Panc1 (cell line): ENCODE data around the gene HELZ. TPM values are rescaled to one million over a fixed set of nuclear protein-coding genes. Genes with fewer than 3 reads are reported as not detected.

Experiments used
- ATAC-seq: fragments of 200-7000 bp; cut with Tn5 transposase; 2 replicates; pipeline ENCODE4 v1.9.1; 2020; ENCODE audit warnings: mild to moderate bottlenecking, moderate library complexity
- BruUV-seq: library from RNA; stranded (reverse); fragments of 400-500 nt; replicated peaks from 2 replicates; lab custom pipeline; 2021; lab: Mats Ljungman, UMichigan
- CTCF ChIA-PET: fragments of 300-600 bp; sonication (Branson Sonifier 250); formaldehyde crosslinking; loops from one replicate; lab custom pipeline; 2022; ENCODE audit warnings: antibody characterized with exemption; lab: Charles Lee
- POLR2A ChIA-PET: fragments of 300-600 bp; sonication (Branson Sonifier 250); formaldehyde crosslinking; loops from one replicate; lab custom pipeline; 2022; ENCODE audit warnings: antibody characterized with exemption; lab: Charles Lee
- DNase-seq: peaks from one replicate; pipeline ENCODE4 v3.0.0-alpha.2; 2010; ENCODE audit warnings: low read depth, low spot score
- H3K27ac ChIP-seq: 2 replicates; pipeline ENCODE4 v1.5.1; 2011; ENCODE audit warnings: mild to moderate bottlenecking, low read length, inconsistent platforms
- H3K27me3 ChIP-seq: fragments of 200-500 bp; sonication (Bioruptor generic); 2 replicates; pipeline ENCODE4 v1.6.0; 2014; ENCODE audit warnings: low read length, inconsistent platforms; ENCODE audit not compliant: control insufficient read depth, insufficient read depth
- H3K36me3 ChIP-seq: fragments of 200-500 bp; sonication (Bioruptor generic); 2 replicates; pipeline ENCODE4 v1.5.1; 2014; ENCODE audit warnings: inconsistent platforms, mild to moderate bottlenecking, low read length, moderate library complexity; ENCODE audit not compliant: control insufficient read depth, insufficient read depth
- H3K4me1 ChIP-seq: 2 replicates; pipeline ENCODE4 v1.5.1; 2011; ENCODE audit warnings: inconsistent platforms, mild to moderate bottlenecking, low read length, moderate library complexity; ENCODE audit not compliant: control insufficient read depth, insufficient read depth
- H3K4me3 ChIP-seq, 2 experiments: 2 replicates each; pipeline ENCODE4 v1.5.1; 2011 to 2012; ENCODE audit warnings: low read depth in 2 of 2, low read length in 2 of 2, mild to moderate bottlenecking in 2 of 2, inconsistent platforms in 1 of 2, moderate library complexity in 1 of 2
- H3K9me3 ChIP-seq: fragments of 200-500 bp; sonication (Bioruptor generic); 2 replicates; pipeline ENCODE4 v1.5.1; 2014; ENCODE audit warnings: low read depth, mild to moderate bottlenecking, inconsistent platforms, low read length, moderate library complexity; ENCODE audit not compliant: control insufficient read depth, insufficient read depth
- POLR2AphosphoS5 ChIP-seq: IDR thresholded peaks from 2 replicates; pipeline ENCODE4 v1.6.1; 2012; ENCODE audit warnings: mild to moderate bottlenecking, low read depth, low read length, moderate library complexity
- SIN3A ChIP-seq: IDR thresholded peaks from 2 replicates; pipeline ENCODE4 v1.6.1; 2012; ENCODE audit warnings: low read depth, mild to moderate bottlenecking, low read length, moderate library complexity, borderline replicate concordance; ENCODE audit not compliant: insufficient read depth
- TCF7L2 ChIP-seq: IDR thresholded peaks from 2 replicates; pipeline ENCODE4 v1.6.1; 2011; ENCODE audit warnings: mild to moderate bottlenecking, low read depth, low read length, inconsistent platforms
- in situ Hi-C: cut with HindIII; loops from 2 replicates; pipeline ENCODE4 v1.10.0; 2016; ENCODE audit warnings: low sequenced_read_pairs, low pct_unique_long_range_greater_than_20kb
- intact Hi-C: fragments of 100-400 bp; cut with micrococcal nuclease; formaldehyde crosslinking; loops from one replicate; pipeline ENCODE4 v1.10.0; 2022; ENCODE audit not compliant: unreplicated experiment
- total RNA-seq: library from RNA; stranded (reverse); gene quantifications from one replicate; pipeline ENCODE4 v1.2.1, GENCODE V29; 2021; ENCODE audit not compliant: unreplicated experiment
- TF ChIP-seq, protein P1 (sequence below), 2 experiments: IDR thresholded peaks; 2 replicates each; pipeline ENCODE4 v1.6.1; 2011 to 2012; ENCODE audit warnings: low read depth in 2 of 2, control low read depth in 1 of 2, low read length in 1 of 2, mild to moderate bottlenecking in 1 of 2, moderate library complexity in 1 of 2; ENCODE audit not compliant: insufficient read depth in 1 of 2
- TF ChIP-seq, protein P2 (sequence below): fragments of 450-650 bp; IDR thresholded peaks from 2 replicates; pipeline ENCODE4 v1.5.1; 2017; ENCODE audit warnings: mild to moderate bottlenecking

Gene HELZ
- total RNA-seq, 1 experiment from 2014 or later: 15.0 TPM

DNA sequence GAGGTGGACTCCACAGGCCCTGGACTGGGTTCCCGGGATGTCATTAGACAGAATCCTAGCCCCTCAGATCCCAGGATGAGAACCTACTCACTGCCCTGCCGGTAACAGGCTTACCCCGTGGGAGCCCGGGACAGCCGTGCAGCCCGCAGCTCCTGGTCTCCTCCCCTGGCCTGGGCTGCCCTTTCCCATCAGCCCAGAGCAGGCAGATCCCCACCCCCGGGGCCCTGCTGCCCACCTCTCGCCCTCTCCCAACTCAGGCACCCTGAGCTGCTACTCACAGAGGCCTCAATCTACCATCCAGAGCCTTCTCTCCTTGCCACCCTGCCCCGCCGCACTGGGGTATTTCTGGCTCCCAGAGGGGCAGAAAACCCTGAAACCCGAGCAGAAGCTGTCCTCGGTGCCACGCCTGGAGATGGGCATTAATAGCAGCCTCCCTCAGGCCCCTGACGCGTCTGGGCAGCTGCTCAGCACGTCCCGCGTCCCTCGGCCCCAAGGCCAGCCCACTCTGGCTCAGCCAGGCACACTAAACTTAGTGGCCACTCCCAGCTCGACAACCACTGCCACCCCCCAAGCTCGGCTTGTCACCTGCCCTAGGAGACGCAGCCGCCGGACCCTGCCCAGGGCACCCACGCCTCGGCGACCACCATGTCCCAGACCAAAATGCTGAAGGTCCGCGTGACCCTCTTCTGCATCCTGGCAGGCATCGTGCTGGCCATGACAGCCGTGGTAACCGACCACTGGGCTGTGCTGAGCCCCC lies 200.8 kb downstream of the HELZ start, which contains the start of gene CACNG1:
CACNG1 (plus strand) TSS at position 539 of the 757 bp plus-strand sequence; CDS start at position 646, 107 bp downstream.
- no peak within 1 kb of the TSS for H3K4me3 ChIP-seq
- CTCF ChIA-PET: no interaction called here
- ATAC-seq (no peak), DNase-seq (no peak)
- no TSS peak for BruUV-seq
- POLR2A ChIA-PET: no interaction called here
- H3K9me3 ChIP-seq: 0 out of 2 replicates have a peak, but pooled peaks cover 3% of the 10 kb centered on the region
- H3K27me3 ChIP-seq: no peaks in the 10 kb centered on the region
- in situ Hi-C loops: no loop called here
- no peaks in the 10 kb centered on the region for H3K4me1 ChIP-seq
- H3K27ac ChIP-seq: no peak within 1 kb of the TSS
- intact Hi-C loops: no loop called here
- TF ChIP-seq, protein P1, sequence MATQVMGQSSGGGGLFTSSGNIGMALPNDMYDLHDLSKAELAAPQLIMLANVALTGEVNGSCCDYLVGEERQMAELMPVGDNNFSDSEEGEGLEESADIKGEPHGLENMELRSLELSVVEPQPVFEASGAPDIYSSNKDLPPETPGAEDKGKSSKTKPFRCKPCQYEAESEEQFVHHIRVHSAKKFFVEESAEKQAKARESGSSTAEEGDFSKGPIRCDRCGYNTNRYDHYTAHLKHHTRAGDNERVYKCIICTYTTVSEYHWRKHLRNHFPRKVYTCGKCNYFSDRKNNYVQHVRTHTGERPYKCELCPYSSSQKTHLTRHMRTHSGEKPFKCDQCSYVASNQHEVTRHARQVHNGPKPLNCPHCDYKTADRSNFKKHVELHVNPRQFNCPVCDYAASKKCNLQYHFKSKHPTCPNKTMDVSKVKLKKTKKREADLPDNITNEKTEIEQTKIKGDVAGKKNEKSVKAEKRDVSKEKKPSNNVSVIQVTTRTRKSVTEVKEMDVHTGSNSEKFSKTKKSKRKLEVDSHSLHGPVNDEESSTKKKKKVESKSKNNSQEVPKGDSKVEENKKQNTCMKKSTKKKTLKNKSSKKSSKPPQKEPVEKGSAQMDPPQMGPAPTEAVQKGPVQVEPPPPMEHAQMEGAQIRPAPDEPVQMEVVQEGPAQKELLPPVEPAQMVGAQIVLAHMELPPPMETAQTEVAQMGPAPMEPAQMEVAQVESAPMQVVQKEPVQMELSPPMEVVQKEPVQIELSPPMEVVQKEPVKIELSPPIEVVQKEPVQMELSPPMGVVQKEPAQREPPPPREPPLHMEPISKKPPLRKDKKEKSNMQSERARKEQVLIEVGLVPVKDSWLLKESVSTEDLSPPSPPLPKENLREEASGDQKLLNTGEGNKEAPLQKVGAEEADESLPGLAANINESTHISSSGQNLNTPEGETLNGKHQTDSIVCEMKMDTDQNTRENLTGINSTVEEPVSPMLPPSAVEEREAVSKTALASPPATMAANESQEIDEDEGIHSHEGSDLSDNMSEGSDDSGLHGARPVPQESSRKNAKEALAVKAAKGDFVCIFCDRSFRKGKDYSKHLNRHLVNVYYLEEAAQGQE (IDR thresholded peaks at IDR 0.05; ENCODE audit: insufficient read depth in 1 of 2, low read depth in 2 of 2, low read length in 1 of 2): no peak
- H3K36me3 ChIP-seq: no peaks in the 10 kb centered on the region

DNA sequence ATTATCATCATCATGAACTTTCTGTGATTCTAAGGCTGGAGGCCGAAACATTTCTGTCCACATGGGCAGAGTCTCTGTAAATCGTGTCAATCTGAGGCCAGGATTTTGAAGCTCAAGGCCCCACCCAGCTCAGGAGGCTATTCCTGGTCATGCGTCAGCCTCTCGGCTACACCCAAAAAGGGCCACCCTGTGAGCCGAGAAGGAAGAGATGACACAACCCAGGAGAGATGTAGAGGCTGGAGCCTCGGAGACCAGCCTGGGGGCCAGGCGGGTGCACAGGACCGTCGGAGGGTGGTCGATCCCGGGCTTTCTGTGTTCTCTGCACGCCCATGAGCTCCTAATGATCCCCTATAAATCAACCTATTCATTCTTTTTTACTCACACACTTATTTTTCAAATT lies 201.7 kb downstream of the HELZ start:
- ATAC-seq (no peak), DNase-seq (no peak)
- no peaks in the 10 kb centered on the region for H3K4me1 ChIP-seq
- in situ Hi-C loops: no loop called here
- intact Hi-C loops: no loop called here
- H3K27ac ChIP-seq: no peak overlapping the region
- 0 out of 2 replicates have a peak, but pooled peaks cover 3% of the 10 kb centered on the region for H3K9me3 ChIP-seq
- BruUV-seq: no TSS peak
- H3K4me3 ChIP-seq: no peak overlapping the region
- POLR2A ChIA-PET: no interaction called here
- CTCF ChIA-PET: no interaction called here
- H3K27me3 ChIP-seq: no peaks in the 10 kb centered on the region
- H3K36me3 ChIP-seq: no peaks in the 10 kb centered on the region
- TF ChIP-seq, protein P2, sequence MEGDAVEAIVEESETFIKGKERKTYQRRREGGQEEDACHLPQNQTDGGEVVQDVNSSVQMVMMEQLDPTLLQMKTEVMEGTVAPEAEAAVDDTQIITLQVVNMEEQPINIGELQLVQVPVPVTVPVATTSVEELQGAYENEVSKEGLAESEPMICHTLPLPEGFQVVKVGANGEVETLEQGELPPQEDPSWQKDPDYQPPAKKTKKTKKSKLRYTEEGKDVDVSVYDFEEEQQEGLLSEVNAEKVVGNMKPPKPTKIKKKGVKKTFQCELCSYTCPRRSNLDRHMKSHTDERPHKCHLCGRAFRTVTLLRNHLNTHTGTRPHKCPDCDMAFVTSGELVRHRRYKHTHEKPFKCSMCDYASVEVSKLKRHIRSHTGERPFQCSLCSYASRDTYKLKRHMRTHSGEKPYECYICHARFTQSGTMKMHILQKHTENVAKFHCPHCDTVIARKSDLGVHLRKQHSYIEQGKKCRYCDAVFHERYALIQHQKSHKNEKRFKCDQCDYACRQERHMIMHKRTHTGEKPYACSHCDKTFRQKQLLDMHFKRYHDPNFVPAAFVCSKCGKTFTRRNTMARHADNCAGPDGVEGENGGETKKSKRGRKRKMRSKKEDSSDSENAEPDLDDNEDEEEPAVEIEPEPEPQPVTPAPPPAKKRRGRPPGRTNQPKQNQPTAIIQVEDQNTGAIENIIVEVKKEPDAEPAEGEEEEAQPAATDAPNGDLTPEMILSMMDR: no peak
- no peak for TF ChIP-seq SIN3A
- TF ChIP-seq TCF7L2: no peak
- no peak for TF ChIP-seq POLR2AphosphoS5
- TF ChIP-seq, protein P1 (IDR thresholded peaks at IDR 0.05; ENCODE audit: insufficient read depth in 1 of 2, low read depth in 2 of 2, low read length in 1 of 2): no peak
